NB4 (cell line): Measurements from ENCODE around the gene CMSS1.
A peak's percentile ranks its signal among the peaks of the same experiment; 100 is the strongest.

Source experiments
- DNase-seq: peaks from one replicate; pipeline ENCODE4 v3.0.0; 2010; ENCODE audit warnings: low read depth
- H3K4me3 ChIP-seq: one replicate; pipeline ENCODE4 v1.5.1; 2011; ENCODE audit warnings: mild to moderate bottlenecking, low read depth, low read length, moderate library complexity
- CTCF ChIP-seq: IDR thresholded peaks from one replicate; pipeline ENCODE4 v1.5.1; 2012; ENCODE audit warnings: low read depth, low read length
- MAX ChIP-seq: IDR thresholded peaks from 2 replicates; pipeline ENCODE4 v1.6.1; 2011; ENCODE audit warnings: low read depth, low read length
- MYC ChIP-seq: IDR thresholded peaks from 2 replicates; pipeline ENCODE4 v1.6.1; 2011; ENCODE audit warnings: low read depth, low read length
- POLR2A ChIP-seq: IDR thresholded peaks from 2 replicates; pipeline ENCODE4 v1.6.1; 2011; ENCODE audit warnings: mild to moderate bottlenecking; ENCODE audit not compliant: insufficient read length; ENCODE audit errors: extremely low read depth

Gene CMSS1

GRCh38 chr3:99825004-99825640 lies 7.5 kb downstream of the CMSS1 start:
- H3K4me3 ChIP-seq, result no peak overlapping the region
- TF ChIP-seq MYC (no peak), POLR2A (no peak), MAX (no peak), CTCF (no peak)
- DNase-seq, result peak; percentile 35

GRCh38 chr3:99829844-99830243 lies 12.2 kb downstream of the CMSS1 start:
- H3K4me3 ChIP-seq, result no peak overlapping the region
- DNase-seq, result no peak
- TF ChIP-seq CTCF, result no peak
- TF ChIP-seq MAX, result no peak
- no peak for TF ChIP-seq POLR2A
- TF ChIP-seq MYC, result no peak

- TF ChIP-seq MAX (no peak), MYC (no peak), CTCF (no peak), POLR2A (no peak)
- no peak overlapping the region for H3K4me3 ChIP-seq
- DNase-seq, result no peak
Measured at GRCh38 chr3:99833617-99834205, 16.0 kb downstream of the CMSS1 start.

- H3K4me3 ChIP-seq, result no peak overlapping the region
- TF ChIP-seq POLR2A (no peak), MYC (no peak), CTCF (no peak), MAX (no peak)
- DNase-seq, result no peak
Measured at GRCh38 chr3:99834211-99834957, 16.7 kb downstream of the CMSS1 start.

- no peak for TF ChIP-seq MAX
- no peak for TF ChIP-seq POLR2A
- TF ChIP-seq CTCF, result no peak
- no peak for TF ChIP-seq MYC
- no peak for DNase-seq
- H3K4me3 ChIP-seq, result no peak overlapping the region
Measured at GRCh38 chr3:99836681-99837080, 19.0 kb downstream of the CMSS1 start.
